ENCODE results near the gene BLOC1S1. TPM values are rescaled to one million over a fixed set of nuclear protein-coding genes. Genes with fewer than 3 reads are reported as not detected.

The BLOC1S1 gene
- 100 to 1,000 TPM; 141 to 238 (median 162) TPM for total RNA-seq

DNA sequence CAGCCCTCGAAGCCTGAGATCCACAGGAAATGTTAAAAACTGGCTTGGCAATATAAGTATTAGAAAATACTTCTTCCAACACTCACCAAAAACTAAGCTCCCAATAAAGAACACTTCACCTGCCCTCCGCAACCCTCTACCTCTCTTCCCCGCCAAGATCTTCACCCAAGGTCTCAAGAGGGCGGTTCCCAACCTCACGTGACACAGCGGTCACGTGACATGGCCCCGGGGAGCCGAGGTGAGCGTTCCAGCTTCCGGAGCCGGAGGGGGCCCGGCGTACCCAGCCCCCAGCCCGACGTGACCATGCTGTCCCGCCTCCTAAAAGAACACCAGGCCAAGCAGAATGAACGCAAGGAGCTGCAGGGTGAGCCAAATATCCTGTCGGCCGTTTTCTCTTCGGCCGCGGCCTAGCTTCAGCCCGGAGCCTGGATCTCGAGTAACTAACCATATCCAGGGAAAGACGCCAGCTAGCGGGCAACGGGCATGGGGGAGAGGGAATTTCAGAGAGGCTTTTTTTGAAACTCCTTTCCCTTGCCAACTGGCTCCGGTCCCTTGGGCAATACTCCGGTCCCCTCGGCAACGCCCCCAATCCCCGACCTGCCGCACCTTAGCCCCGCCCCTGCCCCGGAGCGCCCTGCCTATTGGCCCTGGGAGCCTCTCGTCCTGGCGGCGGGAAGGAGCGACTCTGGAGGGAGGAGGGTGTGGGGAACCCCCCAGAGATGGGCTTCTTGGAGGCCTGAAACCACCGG lies at the start of gene BLOC1S1:
Gene BLOC1S1 (plus strand): TSS at position 214 of the 749 bp plus-strand sequence. CDS start 6 bp downstream, at position 220.
- Histone ChIP-seq H3K4me3 (peak within 1 kb of the TSS; percentile 76 to 79 (median 78)), H3K27me3 (no peaks in the 10 kb centered on the region), H3K36me3 (no peaks in the 10 kb centered on the region), H3K9me3 (no peaks in the 10 kb centered on the region), H3K4me1 (peaks cover 13 to 24% of the 10 kb centered on the region in 2 donors), H3K27ac (peak within 1 kb of the TSS; percentile 96 to 97)
- intact Hi-C loops (cut with DNase I; ENCODE audit: low total_unique reads), result no loop called here
- DNase-seq (ENCODE audit: low spot score in 2 of 2), result peak; percentile 92 to 94
- TF ChIP-seq POLR2AphosphoS5 (IDR thresholded peaks at IDR 0.05), result peak; percentile 92 to 98 (median 97)
- TF ChIP-seq, protein P1, sequence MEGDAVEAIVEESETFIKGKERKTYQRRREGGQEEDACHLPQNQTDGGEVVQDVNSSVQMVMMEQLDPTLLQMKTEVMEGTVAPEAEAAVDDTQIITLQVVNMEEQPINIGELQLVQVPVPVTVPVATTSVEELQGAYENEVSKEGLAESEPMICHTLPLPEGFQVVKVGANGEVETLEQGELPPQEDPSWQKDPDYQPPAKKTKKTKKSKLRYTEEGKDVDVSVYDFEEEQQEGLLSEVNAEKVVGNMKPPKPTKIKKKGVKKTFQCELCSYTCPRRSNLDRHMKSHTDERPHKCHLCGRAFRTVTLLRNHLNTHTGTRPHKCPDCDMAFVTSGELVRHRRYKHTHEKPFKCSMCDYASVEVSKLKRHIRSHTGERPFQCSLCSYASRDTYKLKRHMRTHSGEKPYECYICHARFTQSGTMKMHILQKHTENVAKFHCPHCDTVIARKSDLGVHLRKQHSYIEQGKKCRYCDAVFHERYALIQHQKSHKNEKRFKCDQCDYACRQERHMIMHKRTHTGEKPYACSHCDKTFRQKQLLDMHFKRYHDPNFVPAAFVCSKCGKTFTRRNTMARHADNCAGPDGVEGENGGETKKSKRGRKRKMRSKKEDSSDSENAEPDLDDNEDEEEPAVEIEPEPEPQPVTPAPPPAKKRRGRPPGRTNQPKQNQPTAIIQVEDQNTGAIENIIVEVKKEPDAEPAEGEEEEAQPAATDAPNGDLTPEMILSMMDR (IDR thresholded peaks at IDR 0.05), result peak in 2 of 3 donors; percentile 10 to 31
- TF ChIP-seq POLR2A (IDR thresholded peaks at IDR 0.05), result no peak

DNA sequence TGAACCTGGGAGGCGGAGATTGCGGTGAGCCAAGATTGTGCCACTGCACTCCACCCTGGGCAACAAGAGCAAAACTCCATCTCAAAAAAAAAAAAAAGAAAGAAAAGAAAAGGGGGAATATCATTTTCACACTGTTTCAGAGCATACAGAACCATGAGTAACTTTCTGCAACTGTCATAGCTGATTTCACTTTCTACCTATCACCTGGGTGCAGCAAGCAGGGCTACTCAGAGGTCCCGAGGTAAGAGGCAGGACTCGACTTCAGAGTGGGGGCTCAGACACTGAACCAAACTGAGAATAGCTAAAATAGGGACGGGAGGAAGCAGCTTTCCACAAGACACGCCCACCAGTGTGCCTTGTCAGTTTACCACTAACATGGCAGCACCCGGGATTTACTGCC lies 49.3 kb upstream of the BLOC1S1 start:
- TF ChIP-seq POLR2AphosphoS5 (IDR thresholded peaks at IDR 0.05) (no peak), POLR2A (IDR thresholded peaks at IDR 0.05) (no peak)
- TF ChIP-seq, protein P1 (IDR thresholded peaks at IDR 0.05), result no peak
- H3K4me1 ChIP-seq, result no peaks in the 10 kb centered on the region
- intact Hi-C loops (cut with DNase I; ENCODE audit: low total_unique reads), result no loop called here

DNA sequence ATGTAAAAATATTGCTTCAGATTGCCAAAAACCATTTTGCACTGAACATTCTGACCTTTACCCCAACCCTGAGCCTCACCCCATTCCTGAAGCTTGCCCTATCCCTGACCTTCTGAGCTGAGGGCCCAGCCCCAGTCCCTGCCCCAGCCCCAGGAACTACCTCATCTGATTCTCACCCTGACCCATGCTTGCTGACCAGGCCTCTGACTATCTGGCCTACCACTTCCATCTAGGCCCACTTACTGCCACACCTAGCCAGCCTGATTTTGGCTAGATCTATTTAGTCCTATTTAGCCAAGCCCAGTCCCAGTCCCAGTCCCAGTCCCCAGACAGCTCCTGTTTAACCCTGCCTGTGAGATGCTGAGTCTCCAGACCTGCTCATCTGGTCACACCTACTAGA lies 45.6 kb upstream of the BLOC1S1 start:
- H3K27ac ChIP-seq, result no peak overlapping the region
- no peak for DNase-seq (ENCODE audit: low spot score in 2 of 2)
- no peaks in the 10 kb centered on the region for H3K9me3 ChIP-seq
- H3K27me3 ChIP-seq, result no peaks in the 10 kb centered on the region
- H3K36me3 ChIP-seq, result no peaks in the 10 kb centered on the region
- no peaks in the 10 kb centered on the region for H3K4me1 ChIP-seq
- H3K4me3 ChIP-seq, result no peak overlapping the region
- intact Hi-C loops (cut with DNase I; ENCODE audit: low total_unique reads), result no loop called here
- TF ChIP-seq POLR2A (IDR thresholded peaks at IDR 0.05), result no peak
- TF ChIP-seq, protein P1 (IDR thresholded peaks at IDR 0.05), result no peak

More for the DNA sequence above, 49.3 kb upstream of the BLOC1S1 start:
- Histone ChIP-seq H3K36me3 (no peaks in the 10 kb centered on the region), H3K9me3 (no peaks in the 10 kb centered on the region), H3K27me3 (no peaks in the 10 kb centered on the region), H3K27ac (no peak overlapping the region), H3K4me3 (no peak overlapping the region)
- DNase-seq (ENCODE audit: low spot score in 2 of 2), result no peak

DNA sequence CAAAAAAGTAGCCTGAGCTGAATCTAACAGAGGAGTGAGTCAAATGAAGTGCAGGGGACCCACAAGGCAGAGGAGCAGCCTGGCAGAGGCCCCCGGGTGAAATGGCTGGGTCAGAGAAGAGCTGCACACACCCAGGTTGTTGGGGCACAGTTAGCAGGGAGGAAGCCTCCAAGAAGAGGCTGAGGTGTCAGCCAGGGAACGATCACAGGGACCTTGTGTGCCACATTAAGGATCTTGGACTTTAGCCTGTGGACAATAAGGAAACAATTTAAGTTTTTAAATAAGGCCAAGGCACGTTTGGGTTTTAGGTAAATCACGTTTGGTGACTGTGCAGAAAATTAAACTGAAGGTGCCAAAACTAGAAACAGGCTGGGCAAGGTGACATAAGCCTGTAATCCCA lies 44.1 kb upstream of the BLOC1S1 start:
- Histone ChIP-seq H3K4me3 (no peak overlapping the region), H3K36me3 (no peaks in the 10 kb centered on the region), H3K27me3 (no peaks in the 10 kb centered on the region), H3K27ac (no peak overlapping the region), H3K9me3 (no peaks in the 10 kb centered on the region), H3K4me1 (no peaks in the 10 kb centered on the region)
- TF ChIP-seq POLR2A (IDR thresholded peaks at IDR 0.05) (no peak), POLR2AphosphoS5 (IDR thresholded peaks at IDR 0.05) (no peak)
- TF ChIP-seq, protein P1 (IDR thresholded peaks at IDR 0.05), result no peak
- intact Hi-C loops (cut with DNase I; ENCODE audit: low total_unique reads), result no loop called here
- no peak for DNase-seq (ENCODE audit: low spot score in 2 of 2)

DNA sequence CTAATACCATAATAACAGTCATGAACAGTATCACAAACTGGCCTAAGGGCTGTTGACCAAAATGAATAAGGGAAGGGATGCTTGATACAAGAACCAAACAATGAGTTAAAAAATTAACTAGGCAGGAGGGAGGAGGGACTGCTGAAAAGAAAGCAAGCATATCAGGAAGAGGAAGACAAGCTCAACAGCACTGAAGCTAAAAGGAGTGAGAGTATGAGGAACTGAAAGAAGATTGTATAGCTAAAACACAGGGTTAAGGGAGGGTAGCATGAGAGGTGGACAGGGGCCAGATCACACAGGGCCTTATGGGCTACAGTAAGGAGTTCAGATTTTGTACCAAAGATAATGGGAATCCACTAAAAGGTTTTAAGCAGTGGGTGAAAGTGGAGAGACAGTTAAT lies 42.2 kb upstream of the BLOC1S1 start:
- no peak overlapping the region for H3K27ac ChIP-seq

More for the DNA sequence above, 42.2 kb upstream of the BLOC1S1 start:
- Histone ChIP-seq H3K9me3 (no peaks in the 10 kb centered on the region), H3K36me3 (no peaks in the 10 kb centered on the region), H3K4me1 (no peaks in the 10 kb centered on the region), H3K4me3 (no peak overlapping the region), H3K27me3 (no peaks in the 10 kb centered on the region)
- no peak for DNase-seq (ENCODE audit: low spot score in 2 of 2)
- intact Hi-C loops (cut with DNase I; ENCODE audit: low total_unique reads), result no loop called here
- no peak for TF ChIP-seq POLR2A (IDR thresholded peaks at IDR 0.05)
- no peak for TF ChIP-seq POLR2AphosphoS5 (IDR thresholded peaks at IDR 0.05)
- TF ChIP-seq, protein P1 (IDR thresholded peaks at IDR 0.05), result no peak

Measured in breast epithelium (tissue), 4 donors.